Mammary epithelial cell (primary cell): ENCODE results near the gene CGRRF1.
A peak's percentile ranks its signal among the peaks of the same experiment; 100 is the strongest.

Experiments used
- EZH2 ChIP-seq: IDR thresholded peaks from 2 replicates; pipeline ENCODE4 v1.6.1; 2012; ENCODE audit warnings: low read length, inconsistent platforms, borderline replicate concordance
- TF ChIP-seq, protein P1 (sequence below), 2 donors: IDR thresholded peaks in 1 of 2; conservative IDR thresholded peaks in 1 of 2; 2 replicates each; pipeline ENCODE4 v1.5.1; 2011 to 2012; ENCODE audit warnings: inconsistent platforms in 2 of 2, low read length in 2 of 2, mild to moderate bottlenecking in 2 of 2, control low read depth in 1 of 2, low read depth in 1 of 2; ENCODE audit not compliant: insufficient read depth in 1 of 2; ENCODE audit errors: extremely low read depth in 1 of 2

GRCh38 chr14:54488318-54488645, 21.4 kb upstream of the CGRRF1 start:
- TF ChIP-seq, protein P1, sequence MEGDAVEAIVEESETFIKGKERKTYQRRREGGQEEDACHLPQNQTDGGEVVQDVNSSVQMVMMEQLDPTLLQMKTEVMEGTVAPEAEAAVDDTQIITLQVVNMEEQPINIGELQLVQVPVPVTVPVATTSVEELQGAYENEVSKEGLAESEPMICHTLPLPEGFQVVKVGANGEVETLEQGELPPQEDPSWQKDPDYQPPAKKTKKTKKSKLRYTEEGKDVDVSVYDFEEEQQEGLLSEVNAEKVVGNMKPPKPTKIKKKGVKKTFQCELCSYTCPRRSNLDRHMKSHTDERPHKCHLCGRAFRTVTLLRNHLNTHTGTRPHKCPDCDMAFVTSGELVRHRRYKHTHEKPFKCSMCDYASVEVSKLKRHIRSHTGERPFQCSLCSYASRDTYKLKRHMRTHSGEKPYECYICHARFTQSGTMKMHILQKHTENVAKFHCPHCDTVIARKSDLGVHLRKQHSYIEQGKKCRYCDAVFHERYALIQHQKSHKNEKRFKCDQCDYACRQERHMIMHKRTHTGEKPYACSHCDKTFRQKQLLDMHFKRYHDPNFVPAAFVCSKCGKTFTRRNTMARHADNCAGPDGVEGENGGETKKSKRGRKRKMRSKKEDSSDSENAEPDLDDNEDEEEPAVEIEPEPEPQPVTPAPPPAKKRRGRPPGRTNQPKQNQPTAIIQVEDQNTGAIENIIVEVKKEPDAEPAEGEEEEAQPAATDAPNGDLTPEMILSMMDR (conservative IDR thresholded peaks at IDR 0.05 in 1 of 2, IDR thresholded peaks at IDR 0.05 in 1 of 2; ENCODE audit: extremely low read depth in 1 of 2, insufficient read depth in 1 of 2, low read depth in 1 of 2, low read length in 2 of 2) = peak in 1 of 2 donors; percentile 29
- TF ChIP-seq EZH2 = no peak
